NCI-H1105 treated with DMSO at 0.1 percent for 48 hours (cell line): ENCODE results near the gene UBL3.

ENCODE experiments used
- DNase-seq: peaks from one replicate; lab custom pipeline; 2025; lab: John Stamatoyannopoulos, UW

UBL3 gene

GRCh38 chr13:29758531-29759114, 91.8 kb downstream of the UBL3 start:
- DNase-seq = no peak

GRCh38 chr13:29756506-29756905, 93.9 kb downstream of the UBL3 start:
- no peak for DNase-seq

- no peak for DNase-seq
Measured at GRCh38 chr13:29754473-29754806, 96.0 kb downstream of the UBL3 start.

GRCh38 chr13:29753618-29754472, 96.6 kb downstream of the UBL3 start:
- no peak for DNase-seq

GRCh38 chr13:29752175-29752574, 98.2 kb downstream of the UBL3 start:
- DNase-seq = no peak

- no peak for DNase-seq
Measured at GRCh38 chr13:29750183-29750530, 100.3 kb downstream of the UBL3 start.

GRCh38 chr13:29749401-29750182, 100.8 kb downstream of the UBL3 start:
- no peak for DNase-seq

- DNase-seq = no peak
Measured at GRCh38 chr13:29748097-29748496, 102.3 kb downstream of the UBL3 start.

GRCh38 chr13:29746148-29746677, 104.2 kb downstream of the UBL3 start:
- DNase-seq = no peak

- DNase-seq = no peak
Measured at GRCh38 chr13:29745704-29746103, 104.7 kb downstream of the UBL3 start.

- DNase-seq = no peak
Measured at GRCh38 chr13:29743201-29743786, 107.1 kb downstream of the UBL3 start.

- DNase-seq = no peak
Measured at GRCh38 chr13:29740961-29741360, 109.5 kb downstream of the UBL3 start.

GRCh38 chr13:29737061-29737460, 113.4 kb downstream of the UBL3 start:
- no peak for DNase-seq

- DNase-seq = no peak
Measured at GRCh38 chr13:29733147-29733611, 117.2 kb downstream of the UBL3 start.

GRCh38 chr13:29730253-29730652, 120.2 kb downstream of the UBL3 start:
- no peak for DNase-seq

GRCh38 chr13:29722415-29722814, 128.0 kb downstream of the UBL3 start:
- DNase-seq = no peak

- DNase-seq = no peak
Measured at GRCh38 chr13:29721766-29722165, 128.7 kb downstream of the UBL3 start.

GRCh38 chr13:29718694-29719093, 131.7 kb downstream of the UBL3 start:
- no peak for DNase-seq

- DNase-seq = no peak
Measured at GRCh38 chr13:29716493-29716892, 133.9 kb downstream of the UBL3 start.
